OCI-LY1 (cell line): ENCODE data around the gene SHROOM4.

Experiments used
- CTCF ChIP-seq: fragments of 200-600 bp; sonication (generic), shearing (Covaris generic); IDR thresholded peaks from 2 replicates; pipeline ENCODE4 v1.5.1; 2017; ENCODE audit warnings: mild to moderate bottlenecking, antibody characterized with exemption, low read length, moderate library complexity, mixed read lengths
- EZH2 ChIP-seq: fragments of 200-600 bp; sonication (generic), shearing (Covaris generic); IDR thresholded peaks from 2 replicates; pipeline ENCODE4 v1.8.0; 2017; ENCODE audit warnings: borderline replicate concordance, mixed run types, mild to moderate bottlenecking, antibody characterized with exemption, low read length, moderate library complexity, mixed read lengths

GRCh38 chrX:50747471-50747900 lies 66.5 kb downstream of the SHROOM4 start:
- TF ChIP-seq CTCF = peak; percentile 55
- no peak for TF ChIP-seq EZH2
